GM19240 (cell line): ENCODE results near the gene KCNMA1.

ENCODE experiments used
- DNase-seq: peaks from one replicate; pipeline ENCODE4 v3.0.0; 2011; ENCODE audit warnings: low spot score; ENCODE audit not compliant: insufficient read length

Gene KCNMA1

DNA sequence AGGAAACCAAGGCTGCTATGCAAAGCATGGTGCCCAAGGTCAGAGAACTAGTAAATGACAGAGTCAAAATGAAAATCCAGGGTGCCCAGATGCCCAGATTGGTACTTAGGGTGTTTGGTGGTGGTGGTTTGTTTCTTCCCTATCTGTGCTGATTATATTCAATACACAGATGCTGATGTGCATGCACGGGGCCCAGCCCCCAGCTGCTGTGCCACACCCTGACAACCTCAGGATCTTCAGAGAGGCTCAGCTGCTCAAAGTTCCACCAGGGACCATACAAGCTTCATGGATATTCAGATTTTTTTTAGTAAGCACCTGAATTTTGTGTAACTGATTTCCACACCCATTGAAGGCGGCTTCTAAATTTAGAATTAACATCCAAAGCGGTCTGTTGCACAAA, 75.6 kb downstream of the KCNMA1 start:
- no peak for DNase-seq

DNA sequence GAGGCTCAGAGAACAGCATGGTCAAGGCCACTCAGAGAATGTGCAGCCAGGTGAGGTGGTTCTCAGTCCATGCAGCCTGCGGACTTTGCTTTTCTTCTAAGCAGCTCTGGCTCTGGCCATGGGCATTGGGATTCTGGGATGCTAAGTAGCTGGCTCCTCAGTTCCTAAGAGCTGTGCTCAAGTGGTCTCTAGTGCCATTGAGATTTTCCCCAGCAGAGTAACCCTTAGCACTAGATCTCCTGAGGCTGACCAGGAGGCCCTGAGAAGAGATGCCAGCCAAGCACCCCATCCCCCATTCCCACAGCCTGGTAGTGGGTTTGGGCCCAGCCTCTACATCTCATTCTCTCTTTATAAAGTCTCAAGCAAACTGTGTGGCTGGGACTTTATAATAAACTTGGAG, 77.1 kb downstream of the KCNMA1 start:
- no peak for DNase-seq

DNA sequence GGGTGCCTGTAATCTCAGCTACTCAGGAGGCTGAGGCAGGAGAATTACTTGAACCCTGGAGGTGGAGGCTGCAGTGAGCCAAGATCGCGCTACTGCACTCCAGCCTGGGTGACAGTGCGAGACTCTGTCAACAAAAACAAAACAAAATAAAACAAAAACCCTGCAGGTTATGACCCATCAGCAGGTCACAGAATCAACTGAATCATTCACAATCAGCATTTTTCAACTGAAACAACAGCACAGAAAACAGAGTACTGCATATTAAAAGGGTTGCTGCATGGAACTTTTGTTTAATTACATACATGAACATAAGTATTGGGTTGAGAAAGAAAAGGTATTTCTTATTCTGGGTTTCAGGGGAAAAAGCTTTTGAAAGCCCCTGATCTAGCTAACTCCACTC, 77.6 kb downstream of the KCNMA1 start:
- DNase-seq: no peak

DNA sequence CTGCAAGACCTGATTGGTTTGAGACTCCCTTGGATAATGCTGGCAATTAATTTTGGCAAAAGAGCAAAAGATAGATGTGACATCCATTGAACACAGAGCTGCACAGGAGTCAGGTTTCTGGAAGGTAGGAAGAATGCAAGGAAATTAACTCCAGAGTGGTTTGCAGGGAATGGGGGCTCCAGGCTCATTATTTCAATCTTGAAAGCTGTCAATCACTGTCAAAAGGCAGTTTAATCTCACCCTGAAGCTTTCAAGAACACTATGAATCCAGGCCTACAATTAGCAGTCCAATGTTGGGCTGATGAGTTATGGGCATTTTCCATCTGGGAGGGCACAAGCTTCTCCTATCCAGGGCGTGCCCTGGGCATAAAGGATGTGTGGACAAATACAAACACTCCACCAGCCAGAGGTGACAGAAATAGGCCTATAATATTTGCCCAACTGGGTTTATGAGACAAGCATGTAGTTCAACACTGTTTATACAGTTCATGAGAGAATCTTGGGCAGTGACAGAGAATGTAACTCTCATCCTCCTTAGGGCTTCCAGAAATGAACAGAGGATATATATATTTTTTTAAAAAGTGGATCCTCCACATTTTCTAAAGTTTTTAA, 80.5 kb downstream of the KCNMA1 start:
- DNase-seq: no peak

DNA sequence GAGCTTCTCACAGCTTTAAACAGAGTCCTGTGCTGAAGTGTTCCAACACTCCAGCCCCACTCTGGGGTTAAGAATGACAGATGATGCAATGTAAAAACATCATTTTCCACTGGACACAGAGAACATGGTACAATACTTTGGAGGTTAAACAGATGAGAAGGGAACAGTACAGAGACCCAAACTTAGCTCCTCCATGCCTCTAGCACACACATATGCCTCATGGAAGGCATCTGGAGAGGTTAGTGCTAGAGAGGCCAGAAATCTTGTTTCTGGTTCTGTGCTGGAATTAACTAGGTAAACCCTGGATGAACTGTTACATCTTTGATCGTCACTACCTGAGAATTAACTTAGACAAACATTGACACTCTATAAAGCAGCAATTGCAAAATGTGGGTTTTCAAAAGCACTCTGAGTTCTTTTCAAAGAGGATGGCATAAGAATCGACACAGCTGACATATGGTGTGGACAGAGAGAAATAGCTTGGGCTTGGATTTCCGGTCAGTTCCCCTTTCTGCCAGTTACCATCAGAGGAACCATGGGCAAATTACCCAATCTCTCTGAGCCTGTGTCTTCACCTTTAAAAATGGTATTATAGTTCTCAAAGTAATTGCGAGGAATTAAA, 81.9 kb downstream of the KCNMA1 start:
- no peak for DNase-seq

DNA sequence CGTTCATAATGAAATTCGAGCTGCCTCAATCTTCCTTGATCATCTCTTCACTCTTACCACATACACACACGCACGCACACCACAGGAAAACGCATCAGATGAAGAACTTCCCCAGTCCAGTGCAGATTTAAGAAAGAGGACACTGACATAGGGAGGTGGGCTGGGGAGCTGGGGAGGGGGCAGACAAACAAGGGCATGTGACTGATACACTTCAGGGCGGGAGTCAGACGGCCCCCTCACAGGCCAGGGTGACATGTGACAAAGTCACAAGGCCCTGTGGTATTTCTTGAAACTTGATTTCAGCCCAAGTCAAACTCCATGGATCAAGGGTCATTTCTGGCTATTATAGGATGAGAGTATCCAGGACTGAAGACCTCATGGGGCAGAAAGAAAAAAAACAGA, 82.6 kb downstream of the KCNMA1 start:
- no peak for DNase-seq

DNA sequence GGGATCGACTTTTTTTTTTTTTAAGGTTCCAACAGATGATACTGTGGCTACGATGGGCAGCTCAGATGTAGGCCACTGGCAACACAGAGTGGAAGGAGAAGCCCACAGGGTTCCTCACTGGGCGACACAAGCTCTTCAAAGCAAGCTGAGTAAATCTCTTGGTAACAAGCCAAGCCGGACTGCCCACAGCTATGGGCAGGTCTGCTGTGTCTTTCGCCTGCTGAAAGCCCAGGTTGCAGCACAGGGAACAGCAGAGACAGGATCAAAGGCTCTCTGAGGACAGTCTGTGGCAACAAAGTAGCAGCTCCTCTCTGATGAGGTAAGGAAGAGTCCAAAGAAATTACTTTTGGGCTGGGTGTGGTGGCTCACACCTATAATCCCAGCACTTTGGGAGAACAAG, 83.6 kb downstream of the KCNMA1 start:
- no peak for DNase-seq

DNA sequence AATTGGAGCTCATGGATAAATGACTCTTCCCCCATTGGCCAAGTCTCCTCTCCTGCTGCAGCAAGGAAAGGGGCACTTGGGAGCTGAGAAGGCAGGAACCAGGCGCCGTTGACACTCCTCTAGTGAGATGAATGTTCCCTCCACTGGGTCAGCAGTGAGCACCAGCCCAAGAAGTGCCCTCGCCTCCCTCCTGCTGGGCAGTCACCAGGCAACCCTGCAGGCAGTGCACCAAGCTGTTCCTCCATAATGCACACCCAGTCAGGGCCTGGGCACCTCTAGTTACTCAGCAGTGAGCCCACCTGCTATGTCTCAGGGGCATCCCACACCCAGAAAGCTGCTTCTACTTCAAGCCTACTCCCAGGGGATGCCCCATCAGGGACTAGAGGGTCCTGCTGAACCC, 84.3 kb downstream of the KCNMA1 start:
- DNase-seq: no peak

DNA sequence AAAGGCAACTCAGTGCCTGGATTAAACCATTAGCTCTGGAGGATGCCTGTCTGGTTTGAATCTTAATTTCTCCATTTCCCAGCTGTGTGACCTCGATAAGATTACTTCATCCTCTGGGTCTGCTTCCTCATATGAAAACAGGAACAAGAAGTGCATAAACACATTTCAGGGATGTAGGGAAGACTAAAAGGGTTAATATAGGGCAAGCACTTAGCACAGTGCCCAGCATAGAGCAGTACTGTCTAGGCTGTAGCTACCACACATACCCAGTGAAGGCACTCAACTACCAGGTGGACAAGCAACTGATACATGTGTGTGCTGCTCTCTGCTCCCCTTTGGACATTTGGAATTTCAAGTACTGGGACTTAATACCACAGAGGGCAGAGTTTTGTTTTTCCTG, 85.4 kb downstream of the KCNMA1 start:
- DNase-seq: no peak

DNA sequence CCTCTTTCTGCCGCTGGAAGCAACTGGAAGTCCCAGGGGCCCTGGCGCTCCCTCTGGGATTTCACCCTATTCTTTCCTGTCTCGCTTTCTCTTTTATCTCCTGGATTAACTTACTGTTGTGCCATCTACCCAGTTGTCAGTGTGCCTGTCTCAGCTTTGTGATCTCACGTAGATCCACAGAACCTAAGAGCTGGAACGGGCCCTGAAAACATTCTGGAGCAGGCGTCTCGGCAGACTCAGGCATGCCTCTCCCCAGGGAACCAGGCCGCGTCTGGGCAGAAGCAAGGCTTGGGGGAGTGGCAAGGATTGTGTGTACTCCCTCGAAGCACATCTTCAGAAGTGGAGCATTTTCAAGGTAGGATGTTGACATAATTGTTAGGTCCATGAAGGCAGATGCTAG, 87.2 kb downstream of the KCNMA1 start:
- DNase-seq: no peak

DNA sequence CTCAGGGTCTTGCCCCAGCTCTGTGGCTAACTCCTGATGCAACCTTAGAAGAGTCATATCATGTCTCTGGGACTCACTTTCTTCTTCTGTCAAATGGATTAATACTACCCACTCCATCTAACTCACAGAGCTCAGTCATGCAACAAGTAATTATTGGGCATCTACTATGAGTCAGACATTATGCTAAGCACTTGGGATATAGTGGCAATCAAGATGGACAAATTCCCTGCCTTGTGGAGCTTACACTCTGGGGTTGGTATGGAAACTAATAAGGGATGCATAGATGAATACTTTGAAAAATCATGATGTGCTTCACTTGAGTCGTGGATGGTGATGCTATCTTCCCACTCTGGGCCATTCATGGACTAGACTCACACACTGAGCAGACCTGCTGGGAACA, 88.9 kb downstream of the KCNMA1 start:
- DNase-seq: no peak

DNA sequence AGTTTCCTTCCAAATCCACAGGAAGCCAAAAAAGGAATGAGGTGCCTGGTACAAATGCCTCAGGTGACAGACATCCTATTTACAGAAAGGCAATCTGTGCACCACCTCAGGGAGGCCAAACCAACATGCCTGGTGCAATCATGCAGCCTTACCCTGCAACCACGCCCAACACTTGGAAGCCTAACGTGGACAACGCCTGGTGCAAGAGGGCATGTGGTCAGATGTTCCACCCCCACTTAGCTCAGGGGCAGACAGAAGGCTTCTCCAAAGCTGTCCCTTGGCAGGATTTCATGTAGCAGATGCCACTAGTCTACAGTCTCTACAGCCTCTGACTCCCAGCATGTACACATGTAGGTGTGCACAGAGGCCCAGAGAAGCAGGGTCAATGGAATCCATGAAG, 89.5 kb downstream of the KCNMA1 start:
- DNase-seq: no peak

DNA sequence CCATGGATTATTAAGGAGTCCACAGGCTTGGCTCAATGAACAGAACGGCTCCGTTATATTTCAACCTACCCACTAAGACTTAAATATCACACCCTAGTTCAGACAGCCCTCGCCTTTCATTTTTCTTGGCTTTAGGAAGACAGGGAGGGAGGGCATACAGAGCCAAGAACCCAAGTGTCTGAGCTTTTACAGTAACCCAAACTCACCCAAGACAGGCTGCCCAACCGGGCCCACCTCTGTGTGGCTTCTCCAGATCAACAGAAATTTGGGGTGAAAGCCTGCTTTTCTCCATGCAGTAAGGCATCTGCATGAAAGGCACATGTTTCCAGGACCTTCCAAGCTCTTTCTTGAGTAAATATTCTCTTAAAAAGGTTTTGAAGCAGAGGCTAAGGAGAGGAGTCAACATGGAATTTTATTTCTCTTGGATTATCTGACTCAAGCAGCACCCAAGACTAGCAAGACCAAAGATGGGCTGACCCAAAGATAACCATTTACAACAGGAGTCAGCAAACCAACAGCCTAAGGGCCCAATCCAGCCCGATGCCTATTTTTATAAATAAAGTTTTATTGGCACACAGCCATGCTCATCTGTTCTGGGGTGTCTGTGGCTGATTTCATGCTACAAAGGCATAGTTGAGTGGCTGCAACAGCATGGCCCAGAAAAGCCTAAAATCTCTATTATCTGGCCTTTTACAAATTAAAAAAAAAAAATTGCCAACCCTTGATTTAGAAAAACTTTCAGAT, 90.1 kb downstream of the KCNMA1 start:
- DNase-seq: no peak

DNA sequence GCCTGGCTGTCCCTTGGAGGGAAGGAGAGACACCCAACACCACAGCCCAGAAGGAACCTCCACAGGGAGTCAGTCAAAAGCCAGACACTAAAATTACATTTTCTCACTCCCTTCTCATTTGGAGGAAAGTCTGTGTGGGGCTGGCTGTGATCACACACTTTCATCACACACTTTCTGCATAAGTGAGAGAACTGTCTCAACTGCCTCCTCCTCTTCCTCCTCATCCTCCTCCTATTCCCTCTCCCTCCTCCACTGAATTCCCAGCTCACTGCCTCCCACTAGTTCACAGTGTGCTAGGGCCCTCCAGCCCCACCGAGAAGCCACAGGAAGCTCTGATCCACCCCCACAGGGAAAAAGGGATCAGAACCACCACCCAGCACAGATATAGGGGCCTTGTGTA, 91.6 kb downstream of the KCNMA1 start:
- DNase-seq: no peak

DNA sequence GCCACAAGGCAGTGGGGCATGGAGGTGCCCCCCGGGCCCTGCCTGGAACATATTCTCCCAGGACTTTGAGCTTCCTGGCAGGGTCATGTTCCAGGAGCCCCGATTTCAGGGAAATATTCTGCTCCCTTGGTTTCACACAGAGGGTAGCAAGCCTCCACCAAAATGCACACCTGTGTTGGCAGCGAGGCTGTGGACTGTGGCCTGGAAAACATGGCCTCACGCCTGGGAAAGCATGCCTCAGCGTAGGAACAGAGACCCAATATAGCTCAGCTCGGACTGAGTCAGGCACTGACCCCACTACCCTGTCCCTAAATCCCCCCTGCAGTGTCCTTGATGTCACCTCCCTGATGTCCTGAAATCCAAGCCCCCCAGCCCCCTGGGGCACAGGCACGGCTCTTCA, 92.0 kb downstream of the KCNMA1 start:
- no peak for DNase-seq

DNA sequence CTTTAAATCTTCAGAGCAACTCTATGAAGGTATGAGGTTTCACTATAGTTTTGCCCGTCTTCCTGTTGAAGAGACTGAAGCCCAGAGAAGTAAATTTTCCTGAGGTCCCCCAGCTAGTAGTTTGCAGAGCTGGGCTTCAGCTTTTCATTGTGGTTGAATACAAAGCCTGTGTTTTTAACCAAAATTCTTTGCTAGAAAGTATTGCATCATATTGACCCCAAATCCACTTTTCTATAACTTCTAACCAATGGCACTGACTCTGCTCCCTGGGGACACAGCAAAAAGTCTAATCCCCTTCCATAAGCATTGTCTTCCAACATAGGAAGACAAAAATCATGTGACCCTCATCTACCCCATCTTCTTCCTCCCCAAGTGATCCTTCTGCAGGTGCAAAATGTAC, 93.0 kb downstream of the KCNMA1 start:
- no peak for DNase-seq

DNA sequence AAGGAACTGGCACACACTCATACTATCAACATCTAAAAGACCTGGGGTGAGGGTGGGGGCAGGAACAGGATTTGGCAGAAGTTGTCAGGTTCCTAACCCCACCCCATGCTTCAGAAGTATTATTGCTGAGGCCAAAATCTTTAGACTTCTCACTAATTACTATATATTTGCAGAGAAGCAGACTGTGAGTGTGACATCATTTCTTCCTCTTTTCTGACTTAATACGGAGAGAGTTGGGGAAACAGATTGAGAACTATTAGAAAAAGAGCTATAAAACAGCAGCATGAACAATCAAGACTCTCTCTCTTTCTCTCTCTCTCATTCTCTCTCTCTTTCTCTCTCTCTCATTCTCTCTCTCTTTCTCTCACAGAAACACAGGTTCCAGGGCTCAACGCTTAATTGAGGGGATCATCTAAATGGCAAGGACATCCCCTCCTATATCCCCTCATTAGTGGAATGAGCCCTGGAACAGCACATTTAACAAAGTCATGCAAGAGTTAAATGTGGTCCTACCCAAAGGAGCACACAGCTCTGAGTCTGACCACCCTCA, 94.8 kb downstream of the KCNMA1 start:
- no peak for DNase-seq

DNA sequence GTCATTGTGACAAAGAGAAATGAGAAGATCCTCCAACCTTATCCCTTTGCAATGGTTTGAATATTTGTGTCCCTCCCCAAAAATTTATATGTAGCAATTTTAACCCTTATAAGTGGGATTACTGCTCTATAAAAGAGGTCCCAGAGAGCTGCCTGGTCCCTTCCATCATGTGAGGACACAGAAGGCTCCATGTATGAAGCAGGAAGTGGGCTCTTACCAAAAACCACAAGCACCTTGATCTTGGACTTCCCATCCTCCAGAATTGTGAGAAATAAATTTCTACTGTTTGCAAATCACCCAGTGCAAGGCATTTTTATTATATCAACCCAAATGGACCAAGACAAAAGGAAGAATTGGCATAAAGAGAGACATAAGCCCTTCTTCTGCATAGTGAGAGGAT, 95.7 kb downstream of the KCNMA1 start:
- DNase-seq: no peak

DNA sequence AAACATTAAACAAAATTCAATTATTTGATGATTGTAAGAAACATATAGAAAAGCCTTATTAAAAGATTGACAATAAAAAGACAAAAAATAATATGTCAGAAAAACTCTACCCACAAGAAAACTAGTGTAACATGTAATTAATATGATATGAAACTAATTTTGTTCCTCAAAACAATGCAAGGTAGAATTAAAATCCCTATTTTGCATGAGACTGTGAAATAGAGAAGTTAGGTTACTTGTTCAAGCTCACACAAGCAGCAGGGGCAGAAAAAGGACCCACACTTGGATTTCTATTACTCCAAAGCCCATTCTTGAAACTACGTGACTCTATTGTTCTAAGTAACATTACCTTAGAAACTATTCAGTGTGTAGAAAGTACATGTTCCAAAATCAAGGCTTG, 96.4 kb downstream of the KCNMA1 start:
- no peak for DNase-seq

DNA sequence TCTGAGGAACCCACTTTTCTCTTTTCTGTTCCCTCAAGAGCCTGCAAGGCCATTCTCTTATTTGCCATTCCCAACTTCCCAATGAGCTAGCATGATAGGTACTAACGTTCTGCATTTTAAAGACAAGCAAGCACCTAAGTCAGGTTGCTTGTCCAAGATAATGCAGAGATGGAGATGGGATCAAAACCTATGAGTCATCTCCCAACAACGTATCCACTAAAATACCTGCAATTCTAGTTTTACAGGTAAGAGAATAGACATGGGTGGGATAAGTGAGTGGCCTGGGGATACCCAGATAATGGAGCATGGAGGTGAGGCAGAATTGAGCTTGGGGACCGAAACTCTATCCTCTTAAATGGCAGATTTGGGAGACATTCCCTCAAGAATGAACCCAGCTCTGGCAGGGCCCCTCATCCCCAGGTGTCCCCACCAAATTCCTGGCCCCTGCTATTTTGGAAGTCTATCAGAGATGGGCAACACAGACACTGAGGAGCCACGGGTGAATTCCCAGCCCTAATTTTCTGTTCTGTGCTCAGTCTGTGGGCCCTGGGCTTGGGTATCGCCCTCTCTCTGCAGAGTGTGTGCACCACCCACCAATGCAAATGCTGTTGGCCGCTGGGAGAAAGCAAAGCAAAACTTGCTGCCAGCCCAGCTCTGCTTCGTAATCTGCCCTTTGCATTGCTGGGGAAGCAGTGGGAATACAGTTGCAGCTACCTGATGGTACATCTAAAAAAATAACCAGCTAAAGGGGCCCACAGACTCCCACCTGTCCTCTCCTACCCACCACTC, 98.3 kb downstream of the KCNMA1 start:
- no peak for DNase-seq

DNA sequence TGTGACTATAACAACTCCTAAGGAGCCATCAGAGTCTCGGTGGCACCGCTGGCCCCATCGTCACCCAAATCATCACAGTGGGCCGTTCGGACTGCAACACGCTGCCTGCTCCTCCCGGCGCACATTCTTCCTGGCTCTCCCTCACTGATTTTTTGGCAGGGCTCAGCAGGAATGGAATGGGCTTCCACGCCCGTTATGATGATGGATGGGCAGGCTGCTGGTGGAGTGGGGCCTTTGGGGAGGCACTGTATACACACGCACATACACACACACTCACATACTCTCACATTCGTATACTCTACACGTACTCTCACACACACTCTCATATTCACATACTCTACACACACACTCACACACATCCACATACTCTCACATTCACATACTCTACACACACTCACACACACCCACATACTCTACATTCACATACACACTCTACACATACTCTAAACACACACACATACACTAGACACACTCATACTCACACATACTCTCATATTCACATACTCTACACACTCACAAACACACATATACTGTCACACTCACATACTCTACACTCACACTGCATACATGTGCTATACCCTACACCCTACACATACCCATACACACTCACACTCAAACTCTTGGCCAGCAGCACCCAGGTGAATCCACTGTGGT, 99.8 kb downstream of the KCNMA1 start:
- DNase-seq: no peak
